SU-DHL-6 (cell line): ENCODE data around the gene TLE6.

Source experiments
- EZH2phosphoT487 ChIP-seq: fragments of 200-600 bp; sonication (generic), shearing (Covaris generic); conservative IDR thresholded peaks from 2 replicates; pipeline ENCODE4 v1.6.1; 2018; ENCODE audit warnings: mild to moderate bottlenecking, antibody characterized with exemption, low read length, moderate library complexity, mixed read lengths
- TF ChIP-seq, protein P1 (sequence below): fragments of 200-600 bp; sonication (generic); IDR thresholded peaks from one replicate; pipeline ENCODE4 v1.5.1; 2017; ENCODE audit warnings: antibody characterized with exemption, mild to moderate bottlenecking, low read length, moderate library complexity; ENCODE audit not compliant: insufficient read depth, poor library complexity, severe bottlenecking

DNA sequence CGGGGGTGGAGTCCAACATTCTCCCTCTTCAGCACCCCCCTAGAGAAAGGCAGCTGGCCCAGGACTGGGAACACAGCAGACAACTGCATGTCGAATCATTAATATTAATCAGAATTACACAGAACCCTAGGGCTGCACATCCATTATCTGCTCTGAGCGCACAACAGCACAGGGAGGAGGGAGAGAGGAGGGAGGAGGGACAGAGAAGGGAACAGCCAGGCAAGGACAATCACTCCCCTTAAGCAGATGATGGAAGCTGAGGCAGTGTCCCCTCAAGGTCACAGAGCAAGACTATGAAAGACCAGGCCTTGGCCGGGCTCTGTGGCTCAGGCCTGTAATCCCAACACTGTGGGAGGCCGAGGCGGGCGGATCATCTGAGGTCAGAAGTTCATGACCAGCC is 25.7 kb downstream of the TLE6 start:
- TF ChIP-seq, protein P1, sequence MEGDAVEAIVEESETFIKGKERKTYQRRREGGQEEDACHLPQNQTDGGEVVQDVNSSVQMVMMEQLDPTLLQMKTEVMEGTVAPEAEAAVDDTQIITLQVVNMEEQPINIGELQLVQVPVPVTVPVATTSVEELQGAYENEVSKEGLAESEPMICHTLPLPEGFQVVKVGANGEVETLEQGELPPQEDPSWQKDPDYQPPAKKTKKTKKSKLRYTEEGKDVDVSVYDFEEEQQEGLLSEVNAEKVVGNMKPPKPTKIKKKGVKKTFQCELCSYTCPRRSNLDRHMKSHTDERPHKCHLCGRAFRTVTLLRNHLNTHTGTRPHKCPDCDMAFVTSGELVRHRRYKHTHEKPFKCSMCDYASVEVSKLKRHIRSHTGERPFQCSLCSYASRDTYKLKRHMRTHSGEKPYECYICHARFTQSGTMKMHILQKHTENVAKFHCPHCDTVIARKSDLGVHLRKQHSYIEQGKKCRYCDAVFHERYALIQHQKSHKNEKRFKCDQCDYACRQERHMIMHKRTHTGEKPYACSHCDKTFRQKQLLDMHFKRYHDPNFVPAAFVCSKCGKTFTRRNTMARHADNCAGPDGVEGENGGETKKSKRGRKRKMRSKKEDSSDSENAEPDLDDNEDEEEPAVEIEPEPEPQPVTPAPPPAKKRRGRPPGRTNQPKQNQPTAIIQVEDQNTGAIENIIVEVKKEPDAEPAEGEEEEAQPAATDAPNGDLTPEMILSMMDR: no peak
- TF ChIP-seq EZH2phosphoT487: no peak
